HCT116 (cell line): Measurements from ENCODE around the gene VASH1. TPM values are rescaled to one million over a fixed set of nuclear protein-coding genes. Genes with fewer than 3 reads are reported as not detected.

Experiments used
- ATAC-seq: fragments of 200-7000 bp; cut with Tn5 transposase; 2 replicates; pipeline ENCODE4 v1.9.1; 2020; ENCODE audit warnings: mild to moderate bottlenecking, moderate library complexity
- BruUV-seq: library from RNA; stranded (reverse); fragments of 400-500 nt; replicated peaks from 2 replicates; lab custom pipeline; 2021; lab: Mats Ljungman, UMichigan
- CTCF ChIA-PET: fragments of 300-600 bp; sonication (Branson Sonifier 250); formaldehyde crosslinking; loops from one replicate; lab custom pipeline; 2021; ENCODE audit warnings: antibody characterized with exemption; lab: Charles Lee
- POLR2A ChIA-PET: fragments of 300-600, 350-600 bp; sonication (Branson Sonifier 250); formaldehyde crosslinking; loops from one replicate; lab custom pipeline; 2021; ENCODE audit warnings: antibody characterized with exemption; lab: Charles Lee
- RAD21 ChIA-PET, 2 experiments: fragments of 300-600 bp; sonication (Branson Sonifier 250); formaldehyde crosslinking; loops; one replicate each; lab custom pipeline; 2023; ENCODE audit warnings: low total read pairs in 2 of 2; ENCODE audit not compliant: uncharacterized antibody in 2 of 2, unreplicated experiment in 2 of 2, low non-redundant PET in 1 of 2; lab: Charles Lee
- DNase-seq: peaks from one replicate; pipeline ENCODE4 v3.0.0-alpha.2; 2010; ENCODE audit warnings: low read depth, low spot score
- H2AFZ ChIP-seq: fragments of 200-600 bp; shearing (Covaris generic), sonication (generic); 2 replicates; pipeline ENCODE4 v1.6.1; 2017; ENCODE audit warnings: low read depth, mixed run types, mixed read lengths, antibody characterized with exemption, low read length; ENCODE audit not compliant: poor library complexity, severe bottlenecking
- H3K27ac ChIP-seq: 2 replicates; pipeline ENCODE4 v1.5.1; 2012; ENCODE audit warnings: low read depth, low read length
- H3K27me3 ChIP-seq: fragments of 200-600 bp; sonication (generic); 2 replicates; pipeline ENCODE4 v1.6.1; 2016; ENCODE audit warnings: mixed run types, low read length, mixed read lengths; ENCODE audit not compliant: insufficient read depth
- H3K36me3 ChIP-seq, 2 experiments: fragments of 200-500 bp in 1 of 2; fragments of 200-600 bp in 1 of 2; sonication (Bioruptor generic) in 1 of 2; sonication (generic) in 1 of 2; 2 replicates each; pipeline versions ENCODE4 v1.5.1 to v1.6.1; 2014 to 2016; ENCODE audit warnings: low read length in 2 of 2, inconsistent platforms in 1 of 2, mixed read lengths in 1 of 2, mixed run types in 1 of 2; ENCODE audit not compliant: insufficient read depth in 2 of 2, control insufficient read depth in 1 of 2
- H3K4me1 ChIP-seq, 2 experiments: fragments of 200-600 bp in 1 of 2; sonication (generic) in 1 of 2; 2 replicates each; pipeline versions ENCODE4 v1.5.1 to v1.6.1; 2012 to 2017; ENCODE audit warnings: low read length in 2 of 2, inconsistent platforms in 1 of 2, mild to moderate bottlenecking in 1 of 2, mixed read lengths in 1 of 2, mixed run types in 1 of 2, moderate library complexity in 1 of 2; ENCODE audit not compliant: insufficient read depth in 2 of 2, control insufficient read depth in 1 of 2
- H3K4me2 ChIP-seq: fragments of 200-600 bp; sonication (generic); 2 replicates; pipeline ENCODE4 v1.6.1; 2017; ENCODE audit warnings: mixed run types, low read length, mixed read lengths
- H3K4me3 ChIP-seq, 2 experiments: fragments of 200-600 bp in 1 of 2; sonication (generic) in 1 of 2; replicated peaks in 1 of 2; 2 replicates each; pipeline ENCODE4 v1.5.1; 2011 to 2016; ENCODE audit warnings: low read length in 2 of 2, control low read depth in 1 of 2, low read depth in 1 of 2, mild to moderate bottlenecking in 1 of 2, mixed read lengths in 1 of 2, mixed run types in 1 of 2
- H3K79me2 ChIP-seq: fragments of 200-600 bp; sonication (generic); 2 replicates; pipeline ENCODE4 v1.6.1; 2017; ENCODE audit warnings: mild to moderate bottlenecking, mixed run types, low read length, moderate library complexity, mixed read lengths; ENCODE audit not compliant: insufficient read depth
- H3K9ac ChIP-seq: fragments of 200-600 bp; sonication (generic); 2 replicates; pipeline ENCODE4 v1.6.1; 2016; ENCODE audit warnings: low read length, mixed read lengths
- H3K9me2 ChIP-seq: fragments of 200-600 bp; sonication (generic), shearing (Covaris generic); 2 replicates; pipeline ENCODE4 v1.6.1; 2017; ENCODE audit warnings: mixed run types, mild to moderate bottlenecking, moderate library complexity; ENCODE audit not compliant: insufficient read depth
- H3K9me3 ChIP-seq, 2 experiments: fragments of 200-500 bp in 1 of 2; fragments of 200-600 bp in 1 of 2; sonication (Bioruptor generic) in 1 of 2; sonication (generic) in 1 of 2; 2 replicates each; pipeline ENCODE4 v1.6.1; 2014 to 2017; ENCODE audit warnings: low read length in 2 of 2, mixed read lengths in 2 of 2, inconsistent platforms in 1 of 2, low read depth in 1 of 2, mild to moderate bottlenecking in 1 of 2, mixed run types in 1 of 2, moderate library complexity in 1 of 2; ENCODE audit not compliant: control insufficient read depth in 1 of 2, insufficient read depth in 1 of 2
- H4K20me1 ChIP-seq: fragments of 200-600 bp; sonication (generic), shearing (Covaris generic); 2 replicates; pipeline ENCODE4 v1.6.1; 2017; ENCODE audit warnings: mixed run types, mild to moderate bottlenecking, moderate library complexity; ENCODE audit not compliant: insufficient read depth
- CBX3 ChIP-seq: IDR thresholded peaks from 2 replicates; pipeline ENCODE4 v1.6.1; 2012; ENCODE audit warnings: low read depth
- CEBPB ChIP-seq: IDR thresholded peaks from 2 replicates; pipeline ENCODE4 v1.6.1; 2012; ENCODE audit warnings: low read depth
- EGR1 ChIP-seq: IDR thresholded peaks from 2 replicates; pipeline ENCODE4 v1.6.1; 2012; ENCODE audit warnings: low read depth
- ELF1 ChIP-seq: IDR thresholded peaks from 2 replicates; pipeline ENCODE4 v1.6.1; 2012; ENCODE audit warnings: low read depth, borderline replicate concordance
- EZH2 ChIP-seq: fragments of 200-600 bp; sonication (generic); IDR thresholded peaks from 2 replicates; pipeline ENCODE4 v1.6.1; 2017; ENCODE audit warnings: antibody characterized with exemption, mixed run types
- EZH2phosphoT487 ChIP-seq: fragments of 200-600 bp; IDR thresholded peaks from 2 replicates; pipeline ENCODE4 v1.6.1; 2018; ENCODE audit warnings: antibody characterized with exemption, borderline replicate concordance
- FOSL1 ChIP-seq: IDR thresholded peaks from 2 replicates; pipeline ENCODE4 v1.6.1; 2012; ENCODE audit warnings: low read depth
- JUND ChIP-seq: IDR thresholded peaks from 2 replicates; pipeline ENCODE4 v1.6.1; 2012
- POLR2A ChIP-seq: IDR thresholded peaks from 2 replicates; pipeline ENCODE4 v1.7.0; 2011; ENCODE audit warnings: borderline replicate concordance; ENCODE audit not compliant: insufficient read depth, insufficient read length; ENCODE audit errors: extremely low read depth
- POLR2AphosphoS5 ChIP-seq: IDR thresholded peaks from 2 replicates; pipeline ENCODE4 v1.6.1; 2011; ENCODE audit warnings: mild to moderate bottlenecking, low read depth, low read length, moderate library complexity
- RAD21 ChIP-seq: IDR thresholded peaks from 2 replicates; pipeline ENCODE4 v1.6.1; 2012; ENCODE audit warnings: low read depth, mild to moderate bottlenecking
- SIN3A ChIP-seq: IDR thresholded peaks from 2 replicates; pipeline ENCODE4 v1.6.1; 2012; ENCODE audit warnings: low read depth
- SRF ChIP-seq: IDR thresholded peaks from 2 replicates; pipeline ENCODE4 v1.6.1; 2012; ENCODE audit warnings: low read depth
- YY1 ChIP-seq: IDR thresholded peaks from 2 replicates; pipeline ENCODE4 v1.6.1; 2011; ENCODE audit warnings: low read length, low read depth, moderate library complexity, mild to moderate bottlenecking; ENCODE audit not compliant: insufficient replicate concordance; ENCODE audit errors: extremely low read depth
- ZFX ChIP-seq: fragments of 450-650 bp; IDR thresholded peaks from 2 replicates; pipeline ENCODE4 v1.6.1; 2017
- ZNF274 ChIP-seq: fragments of 200-500 bp; sonication (Bioruptor generic); IDR thresholded peaks from 2 replicates; pipeline ENCODE4 v1.6.1; 2014; ENCODE audit warnings: mild to moderate bottlenecking, low read depth, low read length, inconsistent platforms
- intact Hi-C: fragments of 100-400 bp; cut with micrococcal nuclease; formaldehyde crosslinking; loops from 2 replicates; pipeline ENCODE4 v1.10.0; 2022
- total RNA-seq: library from RNA; stranded (reverse); gene quantifications from one replicate; pipeline ENCODE4 v1.2.1, GENCODE V29; 2021; ENCODE audit not compliant: unreplicated experiment
- TF ChIP-seq, protein P1 (sequence below): IDR thresholded peaks from 2 replicates; pipeline ENCODE4 v1.6.1; 2012
- TF ChIP-seq, protein P2 (sequence below): IDR thresholded peaks from 2 replicates; pipeline ENCODE4 v1.6.1; 2012
- TF ChIP-seq, protein P3 (sequence below): IDR thresholded peaks from 2 replicates; pipeline ENCODE4 v1.6.1; 2012; ENCODE audit warnings: low read depth
- TF ChIP-seq, protein P4 (sequence below): IDR thresholded peaks from 2 replicates; pipeline ENCODE4 v1.6.1; 2011; ENCODE audit warnings: mild to moderate bottlenecking, low read length, moderate library complexity; ENCODE audit not compliant: insufficient replicate concordance; ENCODE audit errors: extremely low read depth

Gene VASH1
- total RNA-seq, 1 experiment from 2014 or later, result 13.3 TPM

DNA sequence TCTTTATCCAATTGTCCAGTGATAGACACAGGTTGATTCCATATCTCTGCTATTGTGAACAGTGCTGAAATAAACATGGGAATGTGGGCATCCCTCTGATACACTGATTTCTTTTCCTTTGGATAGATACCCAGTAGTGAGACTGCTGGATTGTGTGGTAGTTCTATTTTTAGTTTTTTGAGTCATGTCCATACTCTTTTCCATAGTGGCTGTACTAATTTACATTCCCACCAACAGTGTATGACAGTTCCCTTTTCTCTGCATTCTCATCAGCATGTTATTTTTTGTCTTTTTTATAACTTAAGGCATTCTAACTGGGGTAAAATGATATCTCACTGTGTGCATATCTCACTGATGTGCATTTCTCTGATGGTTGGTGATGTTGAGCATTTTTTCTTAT, 24.8 kb upstream of the VASH1 start (continued):
- TF ChIP-seq CEBPB (no peak), ELF1 (no peak), SIN3A (no peak)
- TF ChIP-seq, protein P1, sequence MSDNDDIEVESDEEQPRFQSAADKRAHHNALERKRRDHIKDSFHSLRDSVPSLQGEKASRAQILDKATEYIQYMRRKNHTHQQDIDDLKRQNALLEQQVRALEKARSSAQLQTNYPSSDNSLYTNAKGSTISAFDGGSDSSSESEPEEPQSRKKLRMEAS, result no peak
- TF ChIP-seq, protein P2, sequence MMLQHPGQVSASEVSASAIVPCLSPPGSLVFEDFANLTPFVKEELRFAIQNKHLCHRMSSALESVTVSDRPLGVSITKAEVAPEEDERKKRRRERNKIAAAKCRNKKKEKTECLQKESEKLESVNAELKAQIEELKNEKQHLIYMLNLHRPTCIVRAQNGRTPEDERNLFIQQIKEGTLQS, result no peak

DNA sequence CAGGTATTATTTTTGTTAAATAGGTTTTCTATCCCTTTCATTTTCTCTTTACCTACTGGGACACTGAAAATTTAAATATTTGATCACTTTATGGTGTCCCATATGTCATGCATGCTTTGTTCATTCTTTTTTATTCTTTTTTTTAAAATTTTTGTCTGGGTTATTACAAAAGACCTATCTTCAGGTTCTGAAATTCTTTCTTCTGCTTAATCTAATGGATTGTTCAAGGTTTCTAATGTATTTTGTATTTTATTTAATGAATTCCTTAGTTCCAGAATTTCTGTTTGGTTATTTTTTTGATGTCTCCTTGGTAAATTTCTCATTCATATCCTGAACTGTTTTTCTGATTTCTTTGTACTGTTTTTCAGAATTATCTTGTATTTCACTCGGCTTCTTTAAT, 20.2 kb upstream of the VASH1 start:
- CTCF ChIA-PET, result no interaction called here
- ATAC-seq, result no peak
- TF ChIP-seq JUND (no peak), POLR2AphosphoS5 (no peak), RAD21 (no peak), CEBPB (no peak), EGR1 (no peak), YY1 (no peak), CBX3 (no peak), ZFX (no peak), FOSL1 (no peak), SRF (no peak), ELF1 (no peak), EZH2phosphoT487 (no peak), ZNF274 (no peak), SIN3A (no peak), EZH2 (no peak), POLR2A (no peak)
- TF ChIP-seq, protein P3, sequence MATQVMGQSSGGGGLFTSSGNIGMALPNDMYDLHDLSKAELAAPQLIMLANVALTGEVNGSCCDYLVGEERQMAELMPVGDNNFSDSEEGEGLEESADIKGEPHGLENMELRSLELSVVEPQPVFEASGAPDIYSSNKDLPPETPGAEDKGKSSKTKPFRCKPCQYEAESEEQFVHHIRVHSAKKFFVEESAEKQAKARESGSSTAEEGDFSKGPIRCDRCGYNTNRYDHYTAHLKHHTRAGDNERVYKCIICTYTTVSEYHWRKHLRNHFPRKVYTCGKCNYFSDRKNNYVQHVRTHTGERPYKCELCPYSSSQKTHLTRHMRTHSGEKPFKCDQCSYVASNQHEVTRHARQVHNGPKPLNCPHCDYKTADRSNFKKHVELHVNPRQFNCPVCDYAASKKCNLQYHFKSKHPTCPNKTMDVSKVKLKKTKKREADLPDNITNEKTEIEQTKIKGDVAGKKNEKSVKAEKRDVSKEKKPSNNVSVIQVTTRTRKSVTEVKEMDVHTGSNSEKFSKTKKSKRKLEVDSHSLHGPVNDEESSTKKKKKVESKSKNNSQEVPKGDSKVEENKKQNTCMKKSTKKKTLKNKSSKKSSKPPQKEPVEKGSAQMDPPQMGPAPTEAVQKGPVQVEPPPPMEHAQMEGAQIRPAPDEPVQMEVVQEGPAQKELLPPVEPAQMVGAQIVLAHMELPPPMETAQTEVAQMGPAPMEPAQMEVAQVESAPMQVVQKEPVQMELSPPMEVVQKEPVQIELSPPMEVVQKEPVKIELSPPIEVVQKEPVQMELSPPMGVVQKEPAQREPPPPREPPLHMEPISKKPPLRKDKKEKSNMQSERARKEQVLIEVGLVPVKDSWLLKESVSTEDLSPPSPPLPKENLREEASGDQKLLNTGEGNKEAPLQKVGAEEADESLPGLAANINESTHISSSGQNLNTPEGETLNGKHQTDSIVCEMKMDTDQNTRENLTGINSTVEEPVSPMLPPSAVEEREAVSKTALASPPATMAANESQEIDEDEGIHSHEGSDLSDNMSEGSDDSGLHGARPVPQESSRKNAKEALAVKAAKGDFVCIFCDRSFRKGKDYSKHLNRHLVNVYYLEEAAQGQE, result no peak
- TF ChIP-seq, protein P2, result no peak
- TF ChIP-seq, protein P4, sequence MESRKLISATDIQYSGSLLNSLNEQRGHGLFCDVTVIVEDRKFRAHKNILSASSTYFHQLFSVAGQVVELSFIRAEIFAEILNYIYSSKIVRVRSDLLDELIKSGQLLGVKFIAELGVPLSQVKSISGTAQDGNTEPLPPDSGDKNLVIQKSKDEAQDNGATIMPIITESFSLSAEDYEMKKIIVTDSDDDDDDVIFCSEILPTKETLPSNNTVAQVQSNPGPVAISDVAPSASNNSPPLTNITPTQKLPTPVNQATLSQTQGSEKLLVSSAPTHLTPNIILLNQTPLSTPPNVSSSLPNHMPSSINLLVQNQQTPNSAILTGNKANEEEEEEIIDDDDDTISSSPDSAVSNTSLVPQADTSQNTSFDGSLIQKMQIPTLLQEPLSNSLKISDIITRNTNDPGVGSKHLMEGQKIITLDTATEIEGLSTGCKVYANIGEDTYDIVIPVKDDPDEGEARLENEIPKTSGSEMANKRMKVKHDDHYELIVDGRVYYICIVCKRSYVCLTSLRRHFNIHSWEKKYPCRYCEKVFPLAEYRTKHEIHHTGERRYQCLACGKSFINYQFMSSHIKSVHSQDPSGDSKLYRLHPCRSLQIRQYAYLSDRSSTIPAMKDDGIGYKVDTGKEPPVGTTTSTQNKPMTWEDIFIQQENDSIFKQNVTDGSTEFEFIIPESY, result no peak

More for the DNA sequence above, 20.2 kb upstream of the VASH1 start:
- Histone ChIP-seq H3K4me2 (no peak overlapping the region), H3K27ac (no peak overlapping the region), H3K27me3 (no peaks in the 10 kb centered on the region), H3K9me2 (no peaks in the 10 kb centered on the region), H3K36me3 (no peaks in the 10 kb centered on the region), H4K20me1 (no peaks in the 10 kb centered on the region), H2AFZ (no peak overlapping the region), H3K9me3 (0 out of 4 replicates have a peak, but pooled peaks cover 0 to 4% of the 10 kb centered on the region in 2 experiments), H3K9ac (no peak overlapping the region), H3K4me1 (no peaks in the 10 kb centered on the region), H3K79me2 (no peaks in the 10 kb centered on the region), H3K4me3 (no peak overlapping the region)
- no peak for DNase-seq
- ChIA-PET RAD21 (no interaction called here), POLR2A (no interaction called here)
- intact Hi-C loops, result no loop called here
- BruUV-seq, result no TSS peak
